ENCODE data around the gene PARM1. TPM values are rescaled to one million over a fixed set of nuclear protein-coding genes. Genes with fewer than 3 reads are reported as not detected.
"Not testable (repeated sequence)": the region's sequence is repeated elsewhere in the genome, so short reads cannot be mapped to it uniquely, and the experiment has no call there.

PARM1 gene
- total and polyA plus RNA-seq, 2 experiments from 2014 or later = 0.14 TPM; not detected in 1

GRCh38 chr4:74990276-74990875, 57.5 kb downstream of the PARM1 start:
- no peaks in the 10 kb centered on the region for H3K36me3 ChIP-seq (ENCODE audit: low read depth)
- no peak for DNase-seq
- no peaks in the 10 kb centered on the region for H3K9me2 ChIP-seq (ENCODE audit: insufficient read depth)
- no peak overlapping the region for H3K27ac ChIP-seq
- H3K4me1 ChIP-seq (ENCODE audit: insufficient read depth) = no peaks in the 10 kb centered on the region
- no peaks in the 10 kb centered on the region for H3F3A ChIP-seq (ENCODE audit: insufficient read depth)
- no peaks in the 10 kb centered on the region for H4K20me1 ChIP-seq (ENCODE audit: insufficient read depth)
- H3K27me3 ChIP-seq (replicated peaks; ENCODE audit: insufficient read depth) = no peaks in the 10 kb centered on the region
- no peak overlapping the region for H3K4me3 ChIP-seq
- no peak overlapping the region for H3K9ac ChIP-seq
- no peak overlapping the region for H3K4me2 ChIP-seq (ENCODE audit: unreplicated experiment)
- in situ Hi-C loops (cut with MboI) = no loop called here
- TF ChIP-seq EZH2 (IDR thresholded peaks at IDR 0.05; ENCODE audit: insufficient read depth, poor library complexity, severe bottlenecking) = no peak
- no peak for TF ChIP-seq EZH2phosphoT487 (IDR thresholded peaks at IDR 0.05; ENCODE audit: insufficient read depth, low read depth)
- H2AFZ ChIP-seq = no peak overlapping the region
- 10 to 19% methylated on average over 2 of the region's 2 CpGs for WGBS, 2 experiments (ENCODE audit: low coverage in 1 of 2, low lambda C conversion rate in 2 of 2, missing lambda C conversion rate in 2 of 2)
- H3K79me2 ChIP-seq (ENCODE audit: insufficient read depth) = no peaks in the 10 kb centered on the region
- H3K9me3 ChIP-seq (ENCODE audit: low read depth) = no peaks in the 10 kb centered on the region

GRCh38 chr4:74994436-74994835, 61.5 kb downstream of the PARM1 start:
- H3K4me3 ChIP-seq; H3K4me2 ChIP-seq (ENCODE audit: unreplicated experiment); H3K9me2 ChIP-seq (ENCODE audit: insufficient read depth); DNase-seq; H3K4me1 ChIP-seq (ENCODE audit: insufficient read depth); H3K79me2 ChIP-seq (ENCODE audit: insufficient read depth); H3K27me3 ChIP-seq (replicated peaks; ENCODE audit: insufficient read depth); H3K9me3 ChIP-seq (ENCODE audit: low read depth); H3K27ac ChIP-seq; H4K20me1 ChIP-seq (ENCODE audit: insufficient read depth); H2AFZ ChIP-seq; H3F3A ChIP-seq (ENCODE audit: insufficient read depth); in situ Hi-C loops (cut with MboI); H3K36me3 ChIP-seq (ENCODE audit: low read depth); H3K9ac ChIP-seq: not testable (repeated sequence)
- WGBS, 2 experiments (ENCODE audit: low coverage in 1 of 2, low lambda C conversion rate in 2 of 2, missing lambda C conversion rate in 2 of 2) = 25 to 36% methylated on average over 2 of the region's 2 CpGs

- no peak overlapping the region for H2AFZ ChIP-seq
- H3K36me3 ChIP-seq (ENCODE audit: low read depth) = no peaks in the 10 kb centered on the region
- TF ChIP-seq EZH2 (IDR thresholded peaks at IDR 0.05; ENCODE audit: insufficient read depth, poor library complexity, severe bottlenecking) (no peak), EZH2phosphoT487 (IDR thresholded peaks at IDR 0.05; ENCODE audit: insufficient read depth, low read depth) (no peak)
- in situ Hi-C loops (cut with MboI) = no loop called here
- WGBS, 2 experiments (ENCODE audit: low coverage in 1 of 2, low lambda C conversion rate in 2 of 2, missing lambda C conversion rate in 2 of 2) = 0 to 5% methylated on average over 1 of the region's 1 CpG
- no peak overlapping the region for H3K27ac ChIP-seq
- no peaks in the 10 kb centered on the region for H3K79me2 ChIP-seq (ENCODE audit: insufficient read depth)
- H3F3A ChIP-seq (ENCODE audit: insufficient read depth) = no peaks in the 10 kb centered on the region
- no peaks in the 10 kb centered on the region for H3K9me3 ChIP-seq (ENCODE audit: low read depth)
- no peaks in the 10 kb centered on the region for H3K9me2 ChIP-seq (ENCODE audit: insufficient read depth)
- H3K27me3 ChIP-seq (replicated peaks; ENCODE audit: insufficient read depth) = no peaks in the 10 kb centered on the region
- no peak overlapping the region for H3K4me2 ChIP-seq (ENCODE audit: unreplicated experiment)
- H3K4me1 ChIP-seq (ENCODE audit: insufficient read depth) = no peaks in the 10 kb centered on the region
- H3K4me3 ChIP-seq = no peak overlapping the region
- H4K20me1 ChIP-seq (ENCODE audit: insufficient read depth) = no peaks in the 10 kb centered on the region
- H3K9ac ChIP-seq = no peak overlapping the region
- DNase-seq = no peak
Measured at GRCh38 chr4:74996996-74997395, 64.1 kb downstream of the PARM1 start.

DNA sequence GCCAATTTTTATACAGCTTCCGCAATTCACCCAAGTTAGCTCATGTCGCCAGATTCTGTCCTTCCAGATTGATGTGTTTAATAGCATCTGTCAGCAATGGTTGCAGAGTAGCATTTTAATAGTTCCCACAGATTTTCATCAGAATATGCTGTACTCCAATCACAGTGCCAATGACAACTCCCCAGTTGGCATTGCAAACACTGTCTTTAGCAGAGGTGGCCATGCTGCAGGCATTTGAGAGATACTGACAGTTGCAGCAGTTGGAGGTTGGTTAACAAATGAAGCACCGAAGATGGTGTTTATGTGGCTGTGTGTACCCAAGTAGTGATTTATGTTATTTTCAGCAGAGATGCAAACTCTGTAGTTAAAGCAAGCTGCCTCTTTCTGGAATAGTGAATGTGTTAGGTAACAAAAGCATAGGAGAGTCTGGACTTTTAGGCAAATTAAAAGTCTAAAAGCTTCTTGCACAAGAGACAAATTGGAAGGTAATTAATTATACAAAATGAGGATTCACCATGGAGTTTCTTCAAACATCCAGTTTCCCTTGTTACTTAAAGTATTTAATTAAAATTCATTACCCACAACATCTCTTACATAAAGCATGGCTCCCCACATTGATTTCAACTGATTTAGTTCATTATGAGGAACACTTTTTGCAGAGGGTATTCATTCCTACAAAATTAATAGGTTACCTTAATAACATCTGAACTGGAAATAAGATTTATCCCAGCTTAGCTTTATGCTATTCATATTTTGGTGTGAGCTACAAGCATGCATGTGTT, 65.2 kb downstream of the PARM1 start:
- no peaks in the 10 kb centered on the region for H4K20me1 ChIP-seq (ENCODE audit: insufficient read depth)
- H2AFZ ChIP-seq = no peak overlapping the region
- no peaks in the 10 kb centered on the region for H3F3A ChIP-seq (ENCODE audit: insufficient read depth)
- in situ Hi-C loops (cut with MboI) = no loop called here
- H3K4me1 ChIP-seq (ENCODE audit: insufficient read depth) = no peaks in the 10 kb centered on the region
- no peaks in the 10 kb centered on the region for H3K36me3 ChIP-seq (ENCODE audit: low read depth)
- no peaks in the 10 kb centered on the region for H3K27me3 ChIP-seq (replicated peaks; ENCODE audit: insufficient read depth)
- no peak for DNase-seq
- H3K27ac ChIP-seq = no peak overlapping the region
- H3K4me3 ChIP-seq = no peak overlapping the region
- no peak overlapping the region for H3K4me2 ChIP-seq (ENCODE audit: unreplicated experiment)
- no peaks in the 10 kb centered on the region for H3K79me2 ChIP-seq (ENCODE audit: insufficient read depth)
- TF ChIP-seq EZH2 (IDR thresholded peaks at IDR 0.05; ENCODE audit: insufficient read depth, poor library complexity, severe bottlenecking) (no peak), EZH2phosphoT487 (IDR thresholded peaks at IDR 0.05; ENCODE audit: insufficient read depth, low read depth) (no peak)
- 14 to 21% methylated on average over 3 of the region's 3 CpGs for WGBS, 2 experiments (ENCODE audit: low coverage in 1 of 2, low lambda C conversion rate in 2 of 2, missing lambda C conversion rate in 2 of 2)
- no peak overlapping the region for H3K9ac ChIP-seq
- no peaks in the 10 kb centered on the region for H3K9me2 ChIP-seq (ENCODE audit: insufficient read depth)
- no peaks in the 10 kb centered on the region for H3K9me3 ChIP-seq (ENCODE audit: low read depth)
